Right ventricle myocardium superior (tissue), 1 donor: ENCODE data around the gene LPXN. TPM values are rescaled to one million over a fixed set of nuclear protein-coding genes. Genes with fewer than 3 reads are reported as not detected.
A peak's percentile ranks its signal among the peaks of the same experiment; 100 is the strongest.
"Not testable (repeated sequence)": the region's sequence is repeated elsewhere in the genome, so short reads cannot be mapped to it uniquely, and the experiment has no call there.

ENCODE experiments used
- ATAC-seq: fragments of 200-7000 bp; cut with Tn5 transposase; one replicate; pipeline ENCODE4 v1.9.1; 2020; ENCODE audit warnings: mild to moderate bottlenecking; ENCODE audit not compliant: poor library complexity
- DNase-seq: peaks from one replicate; pipeline ENCODE4 v3.0.0-alpha.2; 2020
- intact Hi-C: fragments of 100-400 bp; cut with DNase I; formaldehyde crosslinking; loops from one replicate; pipeline ENCODE4 v1.11.2; 2022
- total RNA-seq: library from RNA; stranded (reverse); fragmentation: NEBNext Ultra II Directional; extraction: Animal tissue kit (Norgen Biotek cat#: 25700); gene quantifications from one replicate; pipeline ENCODE4 v1.2.1, GENCODE V29; 2021
- donor health status: DM: no; HTN: yes; CAD: no; lungs with severe emphysema.

The LPXN gene
- total RNA-seq, 1 donor from 2014 or later, result 3.1 TPM

DNA sequence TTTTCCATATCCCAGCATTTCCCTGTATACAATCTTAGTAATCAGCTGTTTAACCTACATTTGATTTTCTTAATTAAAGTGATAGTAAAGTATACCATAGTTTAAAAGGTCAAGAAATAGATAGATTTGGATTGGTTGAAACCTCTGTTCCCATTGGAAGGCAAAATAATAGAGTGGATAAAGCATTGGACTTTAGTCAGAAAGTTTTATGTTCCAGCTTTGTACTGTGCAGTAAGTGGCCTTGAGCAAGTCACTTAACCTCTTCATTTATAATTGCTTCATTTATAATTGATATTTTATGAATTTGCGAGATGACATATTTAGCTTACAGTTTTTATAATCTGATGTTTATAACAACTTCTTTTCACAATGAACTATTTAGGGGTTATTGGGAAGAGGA, 6.8 kb upstream of the LPXN start:
- ATAC-seq (no peak), DNase-seq (no peak)
- intact Hi-C loops, result no loop called here

DNA sequence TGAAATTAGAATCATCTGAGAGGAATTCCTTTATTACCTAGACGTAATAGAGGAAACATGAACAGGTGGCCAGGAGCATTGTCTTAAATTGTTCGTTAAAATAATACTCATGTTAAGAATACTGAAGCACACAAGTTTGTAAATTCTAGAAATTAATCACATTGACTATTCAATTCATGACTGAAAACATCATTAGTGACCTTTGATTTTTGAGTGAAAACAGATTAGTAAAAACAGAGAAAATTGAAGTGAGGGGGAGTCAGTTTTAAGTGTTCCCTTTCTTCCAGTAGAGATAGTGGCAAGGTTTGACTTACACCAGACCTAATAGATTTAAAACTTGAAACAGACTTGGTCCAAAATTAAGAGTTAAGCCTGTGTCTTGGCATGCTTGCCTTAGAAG, 4.7 kb upstream of the LPXN start:
- DNase-seq (no peak), ATAC-seq (no peak)
- intact Hi-C loops, result no loop called here

DNA sequence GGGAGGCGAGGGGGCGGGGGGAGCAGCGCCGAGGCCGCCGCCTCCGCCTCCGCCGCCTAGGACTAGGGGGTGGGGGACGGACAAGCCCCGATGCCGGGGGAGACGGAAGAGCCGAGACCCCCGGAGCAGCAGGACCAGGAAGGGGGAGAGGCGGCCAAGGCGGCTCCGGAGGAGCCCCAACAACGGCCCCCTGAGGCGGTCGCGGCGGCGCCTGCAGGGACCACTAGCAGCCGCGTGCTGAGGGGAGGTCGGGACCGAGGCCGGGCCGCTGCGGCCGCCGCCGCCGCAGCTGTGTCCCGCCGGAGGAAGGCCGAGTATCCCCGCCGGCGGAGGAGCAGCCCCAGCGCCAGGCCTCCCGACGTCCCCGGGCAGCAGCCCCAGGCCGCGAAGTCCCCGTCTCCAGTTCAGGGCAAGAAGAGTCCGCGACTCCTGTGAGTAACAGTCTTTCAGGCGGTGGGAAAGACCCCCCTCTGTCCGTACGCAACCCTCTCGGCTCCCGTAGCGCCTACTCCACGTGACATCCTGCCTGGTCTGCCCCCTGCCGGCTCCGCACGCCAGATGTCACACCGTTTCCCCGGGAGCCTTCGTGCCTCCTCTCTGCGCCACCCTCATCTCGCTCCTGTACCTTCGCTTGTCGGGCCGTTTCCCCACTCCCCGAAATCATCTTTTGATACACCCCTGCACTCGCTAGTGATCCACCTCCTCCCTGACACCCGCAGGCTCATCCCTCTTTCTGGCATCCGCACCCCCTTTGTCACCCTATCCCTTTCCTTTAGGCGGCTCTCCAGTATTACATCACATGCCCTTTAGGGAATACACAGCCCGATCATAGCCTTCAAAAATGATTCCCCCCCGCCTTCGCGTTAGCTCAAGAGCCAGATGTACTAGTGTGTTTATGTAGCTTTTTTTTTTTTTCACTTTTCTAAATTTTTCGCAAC, 3.8 kb upstream of the LPXN start:
- peak; percentile 95 for DNase-seq
- peak; percentile 81 for ATAC-seq
- intact Hi-C loops, result loop anchor here (10.0 kb wide), 1 partner anchor 95 kb away; no protein-coding TSS in a partner anchor

DNA sequence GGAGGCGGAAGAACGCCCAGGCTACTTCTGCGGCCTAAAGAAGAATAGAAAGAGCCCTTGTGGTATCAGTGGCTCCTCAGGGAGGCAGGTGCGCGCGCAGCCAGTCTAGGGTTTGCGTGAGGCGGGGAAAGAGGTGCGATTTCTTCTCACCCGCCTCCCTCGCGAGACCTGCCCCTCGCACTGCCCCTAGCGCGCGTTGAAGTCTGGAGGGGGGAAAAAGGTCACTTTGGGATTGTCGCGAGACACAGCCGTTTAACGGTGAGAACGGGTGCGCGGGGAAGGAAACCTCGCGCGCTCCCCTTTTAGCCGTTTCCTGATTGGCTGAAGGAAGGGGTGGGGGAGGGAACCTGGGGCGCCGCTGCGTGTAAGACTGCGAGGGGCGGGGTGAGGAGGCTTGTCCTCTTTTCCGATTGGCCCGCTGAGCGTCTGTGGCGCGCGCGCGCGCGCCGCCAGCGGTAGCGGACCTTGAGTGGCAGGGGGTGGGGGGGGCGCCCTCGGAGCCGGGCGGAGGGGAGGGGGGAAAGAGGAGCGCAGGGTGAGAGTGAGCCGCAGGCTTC, 3.1 kb upstream of the LPXN start, which contains the start of gene ZFP91:
Gene ZFP91 (plus strand): TSS at position 429 of the 557 bp plus-strand sequence. CDS start 219 bp downstream, outside the sequence.
- intact Hi-C loops, result loop anchor here (10.0 kb wide), 1 partner anchor 96 kb away; no protein-coding TSS in a partner anchor

DNA sequence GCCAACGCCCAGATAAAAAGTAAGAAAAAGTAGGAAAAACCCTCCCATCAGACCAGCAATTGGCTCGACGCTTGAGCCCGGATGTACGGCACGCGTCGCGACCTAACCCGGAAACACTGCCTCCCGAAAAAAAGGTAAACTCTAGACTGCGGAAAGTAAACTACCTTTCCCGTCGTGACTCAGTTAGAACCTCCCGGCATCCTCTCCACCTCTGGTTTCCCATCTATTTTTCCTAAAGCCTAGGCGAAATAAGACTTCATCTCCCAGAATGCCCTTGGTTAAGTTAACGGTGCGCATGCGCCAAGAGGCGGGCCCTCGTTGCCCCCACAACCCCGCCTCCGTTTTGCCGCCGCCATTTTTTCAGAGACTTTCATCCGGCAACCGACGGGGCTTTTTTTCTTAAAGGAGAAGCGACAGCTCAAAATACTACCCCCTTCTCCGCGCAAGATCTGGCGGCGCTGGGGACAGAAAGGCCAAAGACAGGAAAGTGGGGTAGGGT, 2.5 kb upstream of the LPXN start:
- ATAC-seq, result peak; percentile 80
- peak; percentile 95 for DNase-seq
- intact Hi-C loops, result loop anchor here (10.0 kb wide), 1 partner anchor 97 kb away; no protein-coding TSS in a partner anchor

More for the DNA sequence above, 3.1 kb upstream of the LPXN start, which contains the start of gene ZFP91:
- DNase-seq (peak; percentile 99), ATAC-seq (peak; percentile 84)

DNA sequence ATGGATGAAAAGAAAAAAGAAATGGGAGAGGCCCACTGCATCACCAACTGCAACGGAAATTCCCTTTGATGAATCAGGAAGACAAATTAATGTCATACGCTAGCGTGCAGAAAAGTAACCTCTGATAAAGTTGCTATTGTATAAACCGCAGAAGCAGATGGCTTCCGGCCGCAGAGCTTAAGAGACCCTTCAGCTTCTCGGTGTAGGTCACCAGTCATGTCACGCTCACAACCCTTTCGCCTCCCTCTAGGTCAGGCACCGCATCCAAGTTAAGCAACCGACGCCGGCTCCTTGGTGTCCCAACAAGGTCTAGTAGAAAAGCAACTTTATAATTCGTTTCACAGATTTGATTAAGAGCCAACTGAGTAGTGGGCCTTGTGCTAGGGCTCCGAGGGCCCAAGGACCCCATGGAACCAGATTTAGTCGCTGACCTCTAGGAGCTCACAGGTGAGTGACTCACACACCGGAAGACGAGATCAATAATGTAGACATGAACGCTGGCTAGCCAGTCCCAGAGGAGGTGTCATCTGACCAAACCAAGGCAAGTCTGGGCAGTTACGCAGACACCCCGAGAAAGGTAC, 2.0 kb upstream of the LPXN start:
- intact Hi-C loops, result loop anchor here (10.0 kb wide), 1 partner anchor 97 kb away; no protein-coding TSS in a partner anchor
- ATAC-seq (no peak), DNase-seq (peak; percentile 70)

DNA sequence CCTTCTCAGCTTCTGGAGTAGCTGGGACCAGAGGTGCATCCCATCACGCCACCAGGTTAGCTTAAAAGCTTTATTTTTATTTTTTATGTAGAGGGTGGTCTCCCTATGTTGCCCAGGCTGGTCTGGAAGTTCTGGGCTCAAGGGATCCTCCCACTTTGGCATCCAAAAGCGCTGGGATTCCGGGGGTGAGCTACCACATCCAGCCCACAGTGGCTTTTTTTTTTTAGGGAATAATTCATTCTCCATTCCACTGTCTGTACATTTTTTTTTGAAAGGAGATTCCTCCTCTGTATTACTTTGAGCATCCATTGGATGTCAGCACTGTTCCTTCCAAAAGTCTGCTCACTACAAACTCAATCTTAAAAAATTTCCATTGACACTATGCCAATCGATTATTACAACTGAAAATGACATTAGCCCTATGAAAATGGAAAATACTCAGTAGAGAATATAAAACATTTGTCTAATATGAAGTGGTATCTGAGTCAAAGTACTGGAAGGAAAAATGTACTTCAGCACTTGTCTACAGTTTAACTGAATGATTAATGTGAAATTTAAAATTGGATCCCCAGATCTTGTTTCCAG, 1.3 kb upstream of the LPXN start:
- intact Hi-C loops, result loop anchor here (10.0 kb wide), 1 partner anchor 98 kb away; no protein-coding TSS in a partner anchor
- ATAC-seq, result no peak
- DNase-seq, result no peak

DNA sequence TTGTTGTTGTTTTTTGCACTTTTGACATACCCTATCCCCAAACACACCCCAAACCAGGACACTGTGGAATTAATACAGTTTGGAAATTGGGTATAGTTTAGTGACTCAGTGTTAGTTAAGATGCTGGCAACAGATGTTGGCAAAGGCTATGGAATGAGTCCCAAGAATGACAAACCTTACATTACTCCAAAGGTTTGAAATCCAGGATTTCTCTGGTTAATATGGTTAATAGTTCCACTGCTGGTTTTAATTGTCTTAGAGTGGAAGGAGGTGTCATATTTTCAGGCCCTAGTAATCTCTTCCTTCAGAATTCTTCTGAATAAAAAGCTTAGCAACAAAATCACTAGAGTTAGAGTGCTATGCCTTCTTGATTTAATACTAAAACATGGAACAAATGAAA, 775 bp downstream of the LPXN start:
- ATAC-seq (no peak), DNase-seq (no peak)
- intact Hi-C loops, result loop anchor here (10.0 kb wide), 1 partner anchor 100 kb away; no protein-coding TSS in a partner anchor

DNA sequence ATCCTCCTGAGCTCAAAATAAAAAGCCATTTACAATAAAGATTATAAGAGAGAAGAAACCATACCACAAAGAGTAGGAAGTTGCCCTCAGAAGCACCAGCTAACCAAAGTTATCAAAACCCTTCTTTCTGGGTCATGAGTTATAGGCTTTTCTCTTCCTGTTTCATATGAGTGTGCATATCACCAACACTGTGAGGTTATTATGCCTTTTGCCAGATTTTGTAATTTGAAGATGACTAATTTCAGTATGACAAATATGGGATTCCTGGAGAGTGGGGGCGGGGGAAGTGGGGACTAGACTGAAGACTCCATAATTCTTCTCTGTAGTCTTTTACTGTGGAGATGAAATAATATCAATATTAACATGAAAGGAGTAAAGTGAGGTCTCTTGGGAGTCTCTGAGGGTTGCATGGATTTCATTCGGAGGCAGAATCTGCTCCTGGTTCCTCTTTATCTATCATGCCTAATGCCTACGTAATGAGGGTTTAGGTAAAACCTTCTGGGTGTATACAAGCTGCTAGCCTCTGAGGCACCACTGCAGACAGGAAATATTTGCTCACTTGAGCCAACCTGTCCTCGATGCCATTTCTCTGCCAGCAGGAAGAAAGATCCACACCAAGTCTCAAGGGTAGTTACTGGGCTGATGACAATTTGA, 2.1 kb downstream of the LPXN start:
- ATAC-seq, result no peak
- intact Hi-C loops, result loop anchor here (10.0 kb wide), 1 partner anchor 101 kb away; no protein-coding TSS in a partner anchor
- peak; percentile 50 for DNase-seq

DNA sequence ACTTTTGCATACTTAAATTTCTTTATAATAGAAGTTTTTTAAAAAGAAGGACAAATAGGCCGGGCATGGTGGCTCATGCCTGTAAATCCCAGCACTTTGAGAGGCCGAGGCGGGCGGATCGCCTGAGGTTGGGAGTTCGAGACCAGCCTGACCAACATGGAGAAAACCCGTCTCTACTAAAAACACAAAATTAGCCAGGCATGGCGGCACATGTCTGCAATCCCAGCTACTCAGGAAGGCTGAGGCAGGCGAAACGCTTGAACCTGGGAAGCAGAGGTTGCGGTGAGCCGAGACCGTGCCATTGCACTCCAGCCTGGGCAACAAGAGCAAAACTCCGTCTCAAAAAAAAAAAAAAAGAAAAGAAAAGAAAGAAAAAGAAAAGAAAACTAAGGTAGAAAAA, 2.8 kb downstream of the LPXN start:
- not testable (repeated sequence) for ATAC-seq, DNase-seq
- intact Hi-C loops, result loop anchor here (10.0 kb wide), 1 partner anchor 102 kb away; no protein-coding TSS in a partner anchor

DNA sequence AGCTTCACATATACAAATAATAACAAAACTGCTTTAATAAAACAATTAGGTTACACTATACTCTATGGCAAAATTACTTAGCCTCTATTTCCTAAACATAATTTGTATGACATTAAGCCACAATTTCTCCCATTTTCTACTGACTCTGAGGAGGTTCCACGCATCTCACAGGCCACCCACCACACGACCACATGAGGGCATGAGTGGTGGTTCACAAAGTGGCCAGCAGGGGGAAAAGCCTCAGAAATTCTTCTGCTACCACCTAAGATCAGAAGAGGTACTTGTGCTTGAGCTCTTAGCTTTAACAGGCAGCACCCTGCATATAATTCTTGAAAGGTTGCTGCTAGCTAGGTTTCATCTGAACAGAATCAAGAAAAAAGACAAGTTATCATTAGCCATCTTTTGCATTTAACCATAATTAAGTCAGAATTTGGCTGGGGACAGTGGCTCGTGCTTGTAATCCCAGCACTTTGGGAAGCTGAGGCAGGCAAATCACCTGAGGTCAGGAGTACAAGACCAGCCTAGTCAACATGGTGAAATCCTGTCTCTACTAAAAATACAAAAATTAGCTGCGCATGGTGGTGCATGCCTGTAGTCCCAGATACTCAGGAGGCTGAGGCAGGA, 7.7 kb downstream of the LPXN start:
- peak; percentile 59 for DNase-seq
- peak; percentile 69 for ATAC-seq
- intact Hi-C loops, result no loop called here

DNA sequence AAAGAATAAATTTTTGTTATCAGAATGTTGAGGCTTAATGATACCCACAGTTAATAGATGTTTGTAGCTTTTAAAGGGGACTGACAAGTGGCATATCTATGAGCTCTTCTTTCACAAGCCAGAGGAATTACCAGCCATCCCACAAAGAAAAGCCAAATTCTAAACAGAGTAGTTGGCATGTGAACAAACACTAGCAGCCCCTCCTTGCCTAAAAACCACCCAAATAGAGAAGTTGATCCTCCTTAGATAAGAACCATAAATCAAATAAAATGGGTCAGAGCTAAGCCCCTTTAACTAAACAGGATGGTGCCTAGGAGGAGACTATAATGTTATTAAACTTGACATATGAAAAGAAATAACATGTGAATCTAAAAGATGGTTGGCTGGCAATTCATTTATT, 11.4 kb downstream of the LPXN start:
- no peak for ATAC-seq
- intact Hi-C loops, result no loop called here
- DNase-seq, result no peak

DNA sequence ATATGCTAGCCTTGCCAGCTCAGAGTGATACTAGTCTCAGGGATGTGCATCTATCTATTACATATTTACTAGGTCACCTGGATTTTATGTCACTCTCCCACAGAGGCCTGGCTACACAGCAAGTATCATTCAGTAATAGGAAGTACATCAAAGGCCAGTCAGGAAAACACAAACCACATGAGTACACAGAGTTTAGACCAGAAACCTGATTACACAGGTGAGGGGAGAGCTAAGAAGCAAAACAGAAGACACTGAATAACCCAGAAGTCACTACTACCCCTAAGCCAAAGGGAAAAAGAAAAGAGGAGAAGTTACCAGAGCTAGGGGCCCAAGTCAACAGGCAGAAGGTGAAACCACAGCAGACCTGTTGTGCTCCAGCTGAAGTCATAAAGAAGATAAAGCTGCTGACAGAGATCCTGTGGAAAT, 13.3 kb downstream of the LPXN start:
- DNase-seq, result no peak
- intact Hi-C loops, result no loop called here
- ATAC-seq, result no peak

DNA sequence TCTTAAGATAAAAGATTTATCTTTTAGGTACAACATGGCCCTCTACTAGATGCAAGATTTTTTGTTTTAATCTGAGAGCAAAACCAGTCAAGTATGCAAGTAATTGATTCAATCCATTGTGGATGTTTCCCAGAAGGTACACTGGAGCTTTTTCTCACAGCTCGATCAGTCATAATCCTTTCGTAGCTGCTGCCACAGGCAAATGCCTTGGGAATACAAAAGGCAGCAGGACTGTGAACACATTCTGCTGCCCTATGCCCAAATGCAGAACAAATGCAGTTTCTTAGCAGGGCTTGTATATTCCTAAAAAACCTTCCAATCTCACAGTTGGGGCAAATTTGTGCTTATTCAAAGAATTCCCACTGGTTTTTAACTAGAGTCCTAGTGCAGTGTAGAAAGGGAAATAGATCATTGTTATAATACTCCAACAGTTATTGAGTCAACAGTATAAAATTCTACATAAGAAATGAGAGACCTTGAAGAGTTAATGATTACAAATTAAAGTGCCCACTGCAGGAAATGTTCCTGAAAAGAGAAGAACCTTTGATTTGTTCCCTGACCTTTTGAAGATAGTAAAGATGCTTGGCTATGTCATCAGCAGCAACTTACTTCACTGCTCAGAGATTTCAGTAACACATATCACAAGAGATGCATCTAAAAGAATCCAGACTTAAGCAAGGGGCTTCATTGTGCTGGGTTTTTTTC, 14.1 kb downstream of the LPXN start:
- no peak for DNase-seq
- intact Hi-C loops, result no loop called here
- no peak for ATAC-seq

DNA sequence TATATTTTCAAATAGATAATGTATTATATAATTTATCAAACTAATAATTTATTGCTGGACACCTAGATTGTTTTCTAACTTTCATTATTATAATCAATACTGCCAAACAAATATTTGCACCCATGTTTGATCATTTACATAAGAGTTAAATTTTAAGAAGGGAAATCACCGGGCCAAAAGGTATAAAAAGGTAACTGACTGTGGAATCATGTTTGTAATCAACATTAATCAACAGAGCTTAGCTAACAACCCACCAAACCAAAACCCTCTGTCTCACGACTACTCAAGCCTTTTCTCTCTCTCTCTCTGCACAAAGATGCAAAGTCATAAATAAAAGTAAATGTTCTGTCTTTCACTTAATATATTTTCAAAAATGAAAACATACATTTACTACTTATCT, 14.8 kb downstream of the LPXN start:
- ATAC-seq (no peak), DNase-seq (no peak)
- intact Hi-C loops, result no loop called here

DNA sequence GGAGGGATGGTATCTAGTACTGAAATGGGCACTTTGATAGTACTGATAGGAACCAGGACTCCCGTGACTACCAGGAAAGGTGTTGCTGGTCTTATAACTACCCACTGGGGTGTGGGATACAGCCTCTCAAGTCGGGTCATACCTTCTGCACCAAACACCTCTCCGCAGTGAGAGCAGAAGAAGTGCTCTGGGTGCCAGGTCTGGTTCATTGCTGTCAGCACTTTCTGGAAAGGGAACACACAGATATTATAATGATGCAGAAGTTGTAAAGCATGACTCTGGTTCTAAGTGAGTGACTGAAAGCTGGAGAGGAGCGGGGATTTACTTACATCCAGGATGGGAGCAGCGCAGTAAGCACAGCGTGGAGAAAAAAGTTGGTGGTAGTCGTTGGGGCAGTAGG, 26.0 kb downstream of the LPXN start:
- no peak for DNase-seq
- intact Hi-C loops, result no loop called here
- ATAC-seq, result peak; percentile 96

DNA sequence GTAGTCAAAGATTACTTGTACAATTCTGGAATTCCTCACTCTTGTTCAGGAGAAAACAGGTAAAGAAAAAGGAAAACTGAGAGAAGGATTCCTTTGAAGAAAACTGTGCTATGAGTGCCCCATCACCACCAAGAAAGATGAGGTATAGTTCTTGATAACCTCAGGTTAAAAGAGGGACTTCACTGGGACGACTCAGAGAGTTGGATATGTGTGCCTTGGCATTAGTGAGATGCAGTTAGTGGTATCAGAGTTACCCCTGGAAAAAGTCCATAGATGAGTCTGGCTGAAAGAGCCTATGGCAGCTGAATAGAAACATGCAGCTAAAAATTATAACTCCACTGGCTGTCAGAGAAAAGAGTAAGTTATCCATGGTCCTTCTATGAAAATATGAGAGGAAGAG, 28.8 kb downstream of the LPXN start:
- ATAC-seq, result no peak
- no peak for DNase-seq

More for the DNA sequence above, 28.8 kb downstream of the LPXN start:
- intact Hi-C loops, result no loop called here
